Measurements from ENCODE around the gene PLSCR2. TPM values are rescaled to one million over a fixed set of nuclear protein-coding genes. Genes with fewer than 3 reads are reported as not detected.

The PLSCR2 gene
- total and polyA plus RNA-seq, 2 of the 8 experiments (the other 6 are each of a cell fraction or from before 2014, with no cell fraction given) = not detected

- DNase-seq (ENCODE audit: low read depth in 1 of 2, low spot score in 2 of 2) = no peak
- Histone ChIP-seq H3K4me1 (replicated peaks in 1 of 4; ENCODE audit: control insufficient read depth in 3 of 4, insufficient read depth in 4 of 4, low read length in 3 of 4) (no peaks in the 10 kb centered on the region), H3K27ac (ENCODE audit: low read depth, low read length) (no peak overlapping the region), H3K23ac (ENCODE audit: insufficient read length) (no peak overlapping the region), H2BK20ac (ENCODE audit: low read length) (no peak overlapping the region), H3K27me3 (replicated peaks in 1 of 4; ENCODE audit: control insufficient read depth in 3 of 4, extremely low read depth in 1 of 4, insufficient read depth in 3 of 4, low read length in 3 of 4) (no peaks in the 10 kb centered on the region), H4K91ac (replicated peaks; ENCODE audit: insufficient read length, low read length) (no peak overlapping the region), H3K9ac (replicated peaks in 1 of 4; ENCODE audit: extremely low read depth in 1 of 4, low read depth in 3 of 4, low read length in 3 of 4) (no peak overlapping the region), H3K56ac (replicated peaks; ENCODE audit: insufficient read length, low read depth, low read length) (no peak overlapping the region), H4K20me1 (replicated peaks in 1 of 2; ENCODE audit: control insufficient read depth in 1 of 2, insufficient read depth in 2 of 2, low read length in 2 of 2) (no peaks in the 10 kb centered on the region), H2BK12ac (ENCODE audit: low read depth, low read length) (no peak overlapping the region), H2AK5ac (ENCODE audit: low read depth, low read length) (no peak overlapping the region), H2AFZ (ENCODE audit: low read length) (no peak overlapping the region), H4K5ac (ENCODE audit: insufficient read length, low read depth, low read length) (no peak overlapping the region), H3K36me3 (ENCODE audit: control insufficient read depth in 2 of 4, insufficient read depth in 4 of 4, low read length in 3 of 4) (no peaks in the 10 kb centered on the region; a peak in 1 of 8 replicates), H2BK5ac (ENCODE audit: low read depth, low read length) (no peak overlapping the region), H3K18ac (ENCODE audit: extremely low read depth, low read length) (no peak overlapping the region), H3K4ac (replicated peaks; ENCODE audit: insufficient read length, low read depth, low read length) (no peak overlapping the region), H2BK15ac (ENCODE audit: low read length) (no peak overlapping the region), H3K4me3 (ENCODE audit: extremely low read depth in 1 of 4, insufficient read depth in 2 of 4, low read depth in 3 of 4, low read length in 4 of 4) (no peak overlapping the region), H3K79me1 (ENCODE audit: low read depth, low read length) (no peaks in the 10 kb centered on the region), H3K23me2 (ENCODE audit: low read depth, low read length) (no peaks in the 10 kb centered on the region), H3K14ac (ENCODE audit: insufficient read length) (no peak overlapping the region), H4K8ac (ENCODE audit: extremely low read depth, insufficient read depth, low read length) (no peak overlapping the region), H2BK120ac (replicated peaks; ENCODE audit: low read depth, low read length) (no peak overlapping the region), H3K4me2 (ENCODE audit: insufficient read depth in 1 of 2, low read depth in 2 of 2, low read length in 2 of 2) (no peak overlapping the region), H3K9me3 (ENCODE audit: insufficient read depth in 2 of 2, low read depth in 1 of 2, low read length in 1 of 2) (no peaks in the 10 kb centered on the region), H3K79me2 (ENCODE audit: control insufficient read depth in 1 of 2, insufficient read depth in 2 of 2, low read length in 2 of 2) (no peaks in the 10 kb centered on the region)
- POLR2A ChIA-PET (ENCODE audit: partially characterized antibody) = no interaction called here
- FAIRE-seq = no peak
- CTCF ChIA-PET (ENCODE audit: partially characterized antibody) = interaction anchor here (0.8 to 1.3 kb wide), 3 partner anchors 13 to 164 kb away, joined by 3 to 4 read pairs (median 3); no protein-coding TSS in a partner anchor
- TF ChIP-seq CBX8 (IDR thresholded peaks at IDR 0.05; ENCODE audit: borderline replicate concordance, low read depth, low read length) = no peak
- no peak for TF ChIP-seq SAP30 (IDR thresholded peaks at IDR 0.05; ENCODE audit: insufficient read depth, insufficient replicate concordance, low read length)
- TF ChIP-seq EP300 (IDR thresholded peaks at IDR 0.05; ENCODE audit: borderline replicate concordance in 1 of 2, low read depth in 2 of 2, low read length in 2 of 2) = no peak
- no peak for TF ChIP-seq EGR1 (IDR thresholded peaks at IDR 0.05; ENCODE audit: borderline replicate concordance, low read depth, low read length)
- WGBS, 2 experiments (ENCODE audit: extremely low coverage in 1 of 2, insufficient coverage in 1 of 2, insufficient read length in 1 of 2, insufficient replicate concordance in 2 of 2, low coverage in 1 of 2, low lambda C conversion rate in 2 of 2, missing lambda C conversion rate in 1 of 2) = 76% methylated on average over 2 of the region's 2 CpGs; no CpG with 5 or more reads in 1 of the 2 experiments
These were observed 21.9 kb upstream of the PLSCR2 start for GRCh38 chr3:146491303-146491702.
